Measurements from ENCODE around the gene HMCN2. TPM values are rescaled to one million over a fixed set of nuclear protein-coding genes. Genes with fewer than 3 reads are reported as not detected.

The HMCN2 gene
- total and polyA plus RNA-seq, 2 of the 4 experiments (the other 2 are of a cell fraction) = 0.02 TPM; not detected in 1

GRCh38 chr9:130363755-130364404, 98.3 kb downstream of the HMCN2 start:
- no peak overlapping the region for H3K27ac ChIP-seq (ENCODE audit: insufficient read depth, low read length)
- DNase-seq (no peak), ATAC-seq (ENCODE audit: low read depth) (no peak)
- H4K5ac ChIP-seq (ENCODE audit: low read depth, low read length) = no peak overlapping the region
- H3K9ac ChIP-seq (ENCODE audit: low read depth, low read length) = no peak overlapping the region
- no peak overlapping the region for H3K4ac ChIP-seq (ENCODE audit: low read depth, low read length)
- TF ChIP-seq MXI1 (IDR thresholded peaks at IDR 0.05; ENCODE audit: borderline replicate concordance, low read depth, low read length) (no peak), RCOR1 (IDR thresholded peaks at IDR 0.05; ENCODE audit: insufficient replicate concordance, low read length) (no peak), RAD21 (IDR thresholded peaks at IDR 0.05; ENCODE audit: low read length) (no peak), NFE2L2 (IDR thresholded peaks at IDR 0.05; ENCODE audit: low read depth, low read length) (no peak), SMC3 (IDR thresholded peaks at IDR 0.05; ENCODE audit: low read depth, low read length) (no peak), BHLHE40 (IDR thresholded peaks at IDR 0.05; ENCODE audit: low read depth, low read length) (no peak), ELK1 (IDR thresholded peaks at IDR 0.05; ENCODE audit: borderline replicate concordance, low read depth, low read length) (no peak), CEBPB (IDR thresholded peaks at IDR 0.05; ENCODE audit: low read depth, low read length) (no peak), MAFK (IDR thresholded peaks at IDR 0.05; ENCODE audit: low read depth, low read length) (no peak), POLR2A (IDR thresholded peaks at IDR 0.05; ENCODE audit: low read depth, low read length) (no peak), CHD1 (IDR thresholded peaks at IDR 0.05; ENCODE audit: low read depth, low read length) (no peak), FOS (IDR thresholded peaks at IDR 0.05; ENCODE audit: low read depth, low read length) (no peak), RFX5 (IDR thresholded peaks at IDR 0.05; ENCODE audit: low read depth, low read length) (no peak), MAZ (IDR thresholded peaks at IDR 0.05; ENCODE audit: borderline replicate concordance, low read depth, low read length) (no peak)
- TF ChIP-seq, protein P1, sequence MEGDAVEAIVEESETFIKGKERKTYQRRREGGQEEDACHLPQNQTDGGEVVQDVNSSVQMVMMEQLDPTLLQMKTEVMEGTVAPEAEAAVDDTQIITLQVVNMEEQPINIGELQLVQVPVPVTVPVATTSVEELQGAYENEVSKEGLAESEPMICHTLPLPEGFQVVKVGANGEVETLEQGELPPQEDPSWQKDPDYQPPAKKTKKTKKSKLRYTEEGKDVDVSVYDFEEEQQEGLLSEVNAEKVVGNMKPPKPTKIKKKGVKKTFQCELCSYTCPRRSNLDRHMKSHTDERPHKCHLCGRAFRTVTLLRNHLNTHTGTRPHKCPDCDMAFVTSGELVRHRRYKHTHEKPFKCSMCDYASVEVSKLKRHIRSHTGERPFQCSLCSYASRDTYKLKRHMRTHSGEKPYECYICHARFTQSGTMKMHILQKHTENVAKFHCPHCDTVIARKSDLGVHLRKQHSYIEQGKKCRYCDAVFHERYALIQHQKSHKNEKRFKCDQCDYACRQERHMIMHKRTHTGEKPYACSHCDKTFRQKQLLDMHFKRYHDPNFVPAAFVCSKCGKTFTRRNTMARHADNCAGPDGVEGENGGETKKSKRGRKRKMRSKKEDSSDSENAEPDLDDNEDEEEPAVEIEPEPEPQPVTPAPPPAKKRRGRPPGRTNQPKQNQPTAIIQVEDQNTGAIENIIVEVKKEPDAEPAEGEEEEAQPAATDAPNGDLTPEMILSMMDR (conservative IDR thresholded peaks at IDR 0.05; ENCODE audit: low read depth, low read length) = no peak
- TF ChIP-seq, protein P2, sequence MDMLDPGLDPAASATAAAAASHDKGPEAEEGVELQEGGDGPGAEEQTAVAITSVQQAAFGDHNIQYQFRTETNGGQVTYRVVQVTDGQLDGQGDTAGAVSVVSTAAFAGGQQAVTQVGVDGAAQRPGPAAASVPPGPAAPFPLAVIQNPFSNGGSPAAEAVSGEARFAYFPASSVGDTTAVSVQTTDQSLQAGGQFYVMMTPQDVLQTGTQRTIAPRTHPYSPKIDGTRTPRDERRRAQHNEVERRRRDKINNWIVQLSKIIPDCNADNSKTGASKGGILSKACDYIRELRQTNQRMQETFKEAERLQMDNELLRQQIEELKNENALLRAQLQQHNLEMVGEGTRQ (IDR thresholded peaks at IDR 0.05; ENCODE audit: low read depth, low read length) = no peak
- no peak overlapping the region for H2AFZ ChIP-seq (replicated peaks; ENCODE audit: low read length, poor library complexity)
- H3K14ac ChIP-seq (replicated peaks; ENCODE audit: low read depth, low read length) = no peak overlapping the region
- no peaks in the 10 kb centered on the region for H3K36me3 ChIP-seq (ENCODE audit: control insufficient read depth, insufficient read depth, low read length)
- H3K56ac ChIP-seq (ENCODE audit: extremely low read depth, insufficient read depth, low read length) = no peak overlapping the region
- H2AK9ac ChIP-seq (replicated peaks; ENCODE audit: low read depth, low read length, poor library complexity) = no peak overlapping the region
- H4K8ac ChIP-seq (ENCODE audit: low read depth in 2 of 2, low read length in 2 of 2) = no peak overlapping the region
- H2BK120ac ChIP-seq (ENCODE audit: low read depth, low read length) = no peak overlapping the region
- H2BK20ac ChIP-seq (ENCODE audit: low read depth, low read length) = no peak overlapping the region
- H3K27me3 ChIP-seq (ENCODE audit: control insufficient read depth, insufficient read depth, low read length) = peaks cover 32% of the 10 kb centered on the region
- H2AK5ac ChIP-seq (ENCODE audit: low read depth, low read length) = no peak overlapping the region
- no peak overlapping the region for H3K23ac ChIP-seq (ENCODE audit: low read depth, low read length)
- no peak overlapping the region for H4K91ac ChIP-seq (ENCODE audit: insufficient read depth, low read depth, low read length)
- no peak overlapping the region for H2BK15ac ChIP-seq (ENCODE audit: low read depth, low read length)
- dilution Hi-C loops (cut with HindIII; ENCODE audit: low sequenced_read_pairs, unreplicated experiment) = no loop called here
- H3K9me1 ChIP-seq (ENCODE audit: insufficient read depth, low read length) = no peaks in the 10 kb centered on the region
- H4K20me1 ChIP-seq (ENCODE audit: insufficient read depth, low read length) = no peaks in the 10 kb centered on the region
- POLR2A ChIA-PET (ENCODE audit: unreplicated experiment) = interaction anchor here (0.6 kb wide), 1 partner anchor 82 kb away, joined by 7 read pairs; no protein-coding TSS in a partner anchor
- no peak overlapping the region for H3K18ac ChIP-seq (ENCODE audit: low read depth, low read length)
- WGBS, 2 experiments (ENCODE audit: extremely low coverage in 2 of 2, insufficient read length in 1 of 2) = no CpG with 5 or more reads among the region's 9 CpGs
- no peaks in the 10 kb centered on the region for H3K79me1 ChIP-seq (ENCODE audit: low read depth in 1 of 2, low read length in 2 of 2)
- no peaks in the 10 kb centered on the region for H3K9me3 ChIP-seq (ENCODE audit: control insufficient read depth, insufficient read depth, low read length)
- in situ Hi-C loops (cut with MboI; ENCODE audit: low sequenced_read_pairs) = no loop called here
- H3K4me3 ChIP-seq (ENCODE audit: insufficient read depth, low read depth, low read length) = no peak overlapping the region
- no TSS peak for BruUV-seq (replicated peaks)
- no peaks in the 10 kb centered on the region for H3K4me1 ChIP-seq (ENCODE audit: control insufficient read depth, insufficient read depth, low read length)
- intact Hi-C loops (cut with micrococcal nuclease) = loop anchor here (10.0 kb wide), 1 partner anchor 321 kb away; no protein-coding TSS in a partner anchor
- H3K4me2 ChIP-seq (ENCODE audit: low read depth, low read length) = no peak overlapping the region
- H2BK5ac ChIP-seq (ENCODE audit: low read depth, low read length, poor library complexity, severe bottlenecking) = no peak overlapping the region
- CTCF ChIA-PET = no interaction called here
